GM12892 (cell line): Measurements from ENCODE around the gene UPB1.

ENCODE experiments used
- POLR2A ChIP-seq: IDR thresholded peaks from 2 replicates; pipeline ENCODE4 v1.6.1; 2011; ENCODE audit warnings: low read depth, low read length, control low read depth
- POLR2AphosphoS5 ChIP-seq: IDR thresholded peaks from 2 replicates; pipeline ENCODE4 v1.6.1; 2011; ENCODE audit warnings: low read depth, low read length, control low read depth
- TAF1 ChIP-seq: IDR thresholded peaks from 2 replicates; pipeline ENCODE4 v1.6.1; 2011; ENCODE audit warnings: low read depth, mild to moderate bottlenecking, control low read depth, low read length, borderline replicate concordance

- TF ChIP-seq POLR2AphosphoS5 = no peak
- TF ChIP-seq POLR2A = no peak
- no peak for TF ChIP-seq TAF1
Observed at GRCh38 chr22:24466716-24467328, 28.3 kb upstream of the UPB1 start.
